ENCODE results near the gene SPOP.

Gene SPOP

GRCh38 chr17:49616601-49617131, 61.2 kb downstream of the SPOP start:
- Histone ChIP-seq H4K20me1 (ENCODE audit: insufficient read depth, low read length) (peaks cover 4% of the 10 kb centered on the region; the same call in 1 of the 2 replicates), H2AFZ (ENCODE audit: low read depth, low read length) (no peak overlapping the region), H3K27ac (ENCODE audit: low read length) (no peak overlapping the region), H3K9ac (ENCODE audit: low read depth, low read length) (no peak overlapping the region), H3K4me1 (ENCODE audit: insufficient read depth, low read length) (no peaks in the 10 kb centered on the region), H3K9me3 (ENCODE audit: insufficient read depth, low read length, severe bottlenecking) (no peaks in the 10 kb centered on the region), H3K27me3 (ENCODE audit: insufficient read depth, low read length, poor library complexity) (no peaks in the 10 kb centered on the region), H3K79me2 (ENCODE audit: insufficient read depth, low read length) (0 out of 2 replicates have a peak, but pooled peaks cover 2% of the 10 kb centered on the region), H3K4me2 (ENCODE audit: insufficient read depth, low read length) (no peak overlapping the region), H3K36me3 (ENCODE audit: insufficient read depth, low read length) (peaks cover 83% of the 10 kb centered on the region), H3K4me3 (ENCODE audit: low read depth in 1 of 2, low read length in 2 of 2) (no peak overlapping the region)
- DNase-seq (no peak), ATAC-seq (ENCODE audit: insufficient read depth, low read depth) (no peak)
- TF ChIP-seq EZH2 (IDR thresholded peaks at IDR 0.05; ENCODE audit: borderline replicate concordance, low read depth, low read length, severe bottlenecking) (no peak), CTCF (IDR thresholded peaks at IDR 0.05; ENCODE audit: borderline replicate concordance, extremely low read depth, low read length, poor library complexity, severe bottlenecking) (no peak)

GRCh38 chr17:49616086-49616485, 61.8 kb downstream of the SPOP start:
- Histone ChIP-seq H3K4me2 (ENCODE audit: insufficient read depth, low read length) (no peak overlapping the region), H4K20me1 (ENCODE audit: insufficient read depth, low read length) (peaks cover 4% of the 10 kb centered on the region; the same call in 1 of the 2 replicates), H3K4me3 (ENCODE audit: low read depth in 1 of 2, low read length in 2 of 2) (no peak overlapping the region), H3K27ac (ENCODE audit: low read length) (no peak overlapping the region), H2AFZ (ENCODE audit: low read depth, low read length) (no peak overlapping the region), H3K4me1 (ENCODE audit: insufficient read depth, low read length) (no peaks in the 10 kb centered on the region), H3K9me3 (ENCODE audit: insufficient read depth, low read length, severe bottlenecking) (no peaks in the 10 kb centered on the region), H3K79me2 (ENCODE audit: insufficient read depth, low read length) (0 out of 2 replicates have a peak, but pooled peaks cover 2% of the 10 kb centered on the region), H3K9ac (ENCODE audit: low read depth, low read length) (no peak overlapping the region), H3K36me3 (ENCODE audit: insufficient read depth, low read length) (peaks cover 83% of the 10 kb centered on the region), H3K27me3 (ENCODE audit: insufficient read depth, low read length, poor library complexity) (no peaks in the 10 kb centered on the region)
- no peak for DNase-seq
- no peak for TF ChIP-seq CTCF (IDR thresholded peaks at IDR 0.05; ENCODE audit: borderline replicate concordance, extremely low read depth, low read length, poor library complexity, severe bottlenecking)
- no peak for TF ChIP-seq EZH2 (IDR thresholded peaks at IDR 0.05; ENCODE audit: borderline replicate concordance, low read depth, low read length, severe bottlenecking)
- no peak for ATAC-seq (ENCODE audit: insufficient read depth, low read depth)

GRCh38 chr17:49613182-49613800, 64.6 kb downstream of the SPOP start:
- H3K4me1 ChIP-seq (ENCODE audit: insufficient read depth, low read length): no peaks in the 10 kb centered on the region
- H3K79me2 ChIP-seq (ENCODE audit: insufficient read depth, low read length): 0 out of 2 replicates have a peak, but pooled peaks cover 2% of the 10 kb centered on the region
- no peak overlapping the region for H2AFZ ChIP-seq (ENCODE audit: low read depth, low read length)
- TF ChIP-seq CTCF (IDR thresholded peaks at IDR 0.05; ENCODE audit: borderline replicate concordance, extremely low read depth, low read length, poor library complexity, severe bottlenecking) (no peak), EZH2 (IDR thresholded peaks at IDR 0.05; ENCODE audit: borderline replicate concordance, low read depth, low read length, severe bottlenecking) (no peak)
- H3K9ac ChIP-seq (ENCODE audit: low read depth, low read length): no peak overlapping the region
- H4K20me1 ChIP-seq (ENCODE audit: insufficient read depth, low read length): peaks cover 4% of the 10 kb centered on the region; the same call in 1 of the 2 replicates
- H3K4me3 ChIP-seq (ENCODE audit: low read depth in 1 of 2, low read length in 2 of 2): no peak overlapping the region
- peaks cover 84% of the 10 kb centered on the region for H3K36me3 ChIP-seq (ENCODE audit: insufficient read depth, low read length)
- no peaks in the 10 kb centered on the region for H3K9me3 ChIP-seq (ENCODE audit: insufficient read depth, low read length, severe bottlenecking)
- H3K27ac ChIP-seq (ENCODE audit: low read length): no peak overlapping the region
- H3K4me2 ChIP-seq (ENCODE audit: insufficient read depth, low read length): no peak overlapping the region
- no peak for DNase-seq
- ATAC-seq (ENCODE audit: insufficient read depth, low read depth): no peak
- H3K27me3 ChIP-seq (ENCODE audit: insufficient read depth, low read length, poor library complexity): no peaks in the 10 kb centered on the region
